Left ventricle myocardium superior (tissue), 1 donor: Measurements from ENCODE around the gene CACNA2D1. TPM values are rescaled to one million over a fixed set of nuclear protein-coding genes. Genes with fewer than 3 reads are reported as not detected.
"Not testable (repeated sequence)": the region's sequence is repeated elsewhere in the genome, so short reads cannot be mapped to it uniquely, and the experiment has no call there.

ENCODE experiments used
- ATAC-seq: fragments of 200-7000 bp; cut with Tn5 transposase; one replicate; pipeline ENCODE4 v1.9.1; 2020; ENCODE audit warnings: mild to moderate bottlenecking, moderate library complexity
- DNase-seq: peaks from one replicate; pipeline ENCODE4 v3.0.0-alpha.2; 2020
- intact Hi-C: fragments of 100-400 bp; cut with micrococcal nuclease; formaldehyde crosslinking; loops from one replicate; pipeline ENCODE4 v1.11.0; 2022
- total RNA-seq: library from RNA; stranded (reverse); fragmentation: NEBNext Ultra II Directional; extraction: Animal tissue kit (Norgen Biotek cat#: 25700); gene quantifications from one replicate; pipeline ENCODE4 v1.2.1, GENCODE V29; 2021
- donor health status: DM: no; HTN: yes; CAD: no; lungs with severe emphysema.

The CACNA2D1 gene
- total RNA-seq, 1 donor from 2014 or later: 48.1 TPM

- no peak for ATAC-seq
- no peak for DNase-seq
- intact Hi-C loops: no loop called here
Measured at GRCh38 chr7:82163586-82163985, 280.0 kb downstream of the CACNA2D1 start.

DNA sequence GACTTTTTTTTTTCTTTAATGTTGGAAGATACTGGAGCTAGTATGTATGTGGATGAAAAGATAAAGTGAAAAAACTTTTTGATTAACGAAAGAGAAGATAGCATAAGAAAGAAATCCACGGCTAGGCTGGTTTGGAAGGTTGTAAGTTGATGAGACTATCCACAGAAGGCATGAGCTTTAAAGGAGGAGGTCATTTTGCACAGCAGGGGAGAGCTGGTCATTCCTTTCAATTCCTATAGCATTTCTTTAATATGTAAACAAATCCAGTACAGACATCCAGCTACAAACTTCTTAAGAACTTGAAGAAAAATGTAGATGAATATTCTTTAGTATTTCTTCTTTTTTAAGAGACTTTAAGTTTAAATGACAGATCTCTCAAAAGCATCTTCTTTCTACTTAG is 281.3 kb downstream of the CACNA2D1 start:
- DNase-seq (no peak), ATAC-seq (no peak)
- intact Hi-C loops: no loop called here

GRCh38 chr7:82158327-82158726 is 285.2 kb downstream of the CACNA2D1 start:
- DNase-seq (no peak), ATAC-seq (no peak)
- intact Hi-C loops: no loop called here

GRCh38 chr7:82156893-82157292 is 286.7 kb downstream of the CACNA2D1 start:
- no peak for DNase-seq
- ATAC-seq: no peak
- intact Hi-C loops: no loop called here

DNA sequence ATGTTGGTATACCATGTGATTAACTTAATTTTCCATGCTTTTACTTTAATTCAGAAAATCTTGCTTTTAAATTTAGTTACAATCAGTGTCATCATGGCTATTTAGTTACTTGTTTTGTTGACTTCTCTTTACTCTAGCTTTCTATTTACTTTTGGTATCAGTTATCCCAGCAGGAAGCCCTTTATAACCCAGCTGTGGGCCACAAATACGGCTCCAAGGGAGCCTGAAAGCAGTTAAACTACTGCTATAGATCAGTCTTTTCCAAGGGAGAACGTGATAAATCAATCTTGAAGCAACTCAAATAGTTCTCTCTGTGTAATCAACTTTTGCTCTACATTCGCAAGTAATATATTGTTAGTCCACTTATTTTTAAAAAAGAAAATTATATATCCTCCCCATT is 287.4 kb downstream of the CACNA2D1 start:
- no peak for ATAC-seq
- intact Hi-C loops: no loop called here
- no peak for DNase-seq

DNA sequence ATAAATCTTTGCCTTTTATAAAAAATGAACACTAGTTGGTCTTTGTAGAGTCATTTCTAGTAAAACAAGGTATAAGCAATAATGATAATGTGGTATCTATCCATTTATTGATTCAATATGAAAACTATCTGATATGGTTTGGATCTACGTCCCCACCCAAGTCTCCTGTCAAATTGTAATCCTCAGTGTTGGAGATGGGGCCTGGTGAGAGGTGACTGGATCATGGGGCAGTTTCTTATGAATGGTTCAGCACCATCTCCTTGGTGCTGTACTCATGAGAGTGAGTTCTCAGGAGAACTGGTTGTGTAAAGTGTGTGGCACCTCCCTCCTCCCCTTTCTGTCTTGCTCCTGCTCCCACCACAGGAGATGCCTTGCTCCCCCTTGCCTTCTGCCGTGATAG is 288.8 kb downstream of the CACNA2D1 start:
- intact Hi-C loops: no loop called here
- ATAC-seq (no peak), DNase-seq (no peak)

- DNase-seq (no peak), ATAC-seq (no peak)
- intact Hi-C loops: no loop called here
Measured at GRCh38 chr7:82153776-82154175, 289.8 kb downstream of the CACNA2D1 start.

- ATAC-seq (no peak), DNase-seq (no peak)
- intact Hi-C loops: no loop called here
Measured at GRCh38 chr7:82152858-82153257, 290.7 kb downstream of the CACNA2D1 start.

- DNase-seq (no peak), ATAC-seq (no peak)
- intact Hi-C loops: no loop called here
Measured at GRCh38 chr7:82146491-82146890, 297.1 kb downstream of the CACNA2D1 start.

DNA sequence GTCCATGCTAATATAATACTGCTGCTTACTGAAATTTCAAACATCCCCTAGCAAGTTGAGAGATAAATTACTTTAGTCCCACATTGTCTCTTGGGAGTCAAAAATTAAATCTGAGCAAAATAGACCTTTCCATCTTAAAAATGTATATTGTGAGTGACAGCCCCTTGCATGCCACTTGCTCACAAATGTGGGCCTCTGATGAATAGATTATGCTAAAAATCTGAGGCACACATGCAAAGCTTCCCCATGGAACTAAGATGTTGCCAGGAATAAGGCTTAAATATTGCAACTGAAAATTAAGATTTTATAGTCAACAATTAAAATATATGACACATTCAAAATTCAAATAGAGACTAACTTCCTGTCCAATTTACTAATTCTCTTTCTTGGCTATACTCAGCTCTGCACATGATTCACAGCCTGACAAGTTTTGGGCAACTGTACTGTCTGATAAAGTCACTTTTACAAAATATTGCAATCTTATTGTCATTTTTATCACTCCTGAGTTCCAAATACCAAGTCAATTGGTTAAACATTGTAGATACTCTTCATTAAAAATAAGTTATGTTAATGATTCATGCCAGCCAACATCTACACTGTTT is 301.2 kb downstream of the CACNA2D1 start:
- ATAC-seq (no peak), DNase-seq (no peak)
- intact Hi-C loops: no loop called here

DNA sequence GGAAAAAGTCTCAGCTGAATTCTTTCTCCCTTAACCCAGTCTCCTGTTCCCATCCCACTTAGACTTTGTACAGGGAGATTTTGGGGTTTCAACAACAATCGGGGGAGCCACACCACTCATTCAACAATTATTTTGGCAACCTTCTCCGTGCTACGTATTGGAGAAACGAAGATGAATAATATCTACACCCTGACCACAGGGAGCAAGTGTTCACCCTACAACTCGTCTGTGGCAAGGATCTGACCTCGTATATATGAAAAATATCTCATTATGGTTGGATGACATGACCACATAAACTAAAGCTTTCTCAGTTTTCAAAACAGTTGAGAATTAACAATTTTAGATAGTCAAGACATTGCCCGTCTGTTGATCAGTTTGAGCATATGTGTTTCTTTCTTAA is 302.1 kb downstream of the CACNA2D1 start:
- no peak for DNase-seq
- ATAC-seq: no peak
- intact Hi-C loops: no loop called here

DNA sequence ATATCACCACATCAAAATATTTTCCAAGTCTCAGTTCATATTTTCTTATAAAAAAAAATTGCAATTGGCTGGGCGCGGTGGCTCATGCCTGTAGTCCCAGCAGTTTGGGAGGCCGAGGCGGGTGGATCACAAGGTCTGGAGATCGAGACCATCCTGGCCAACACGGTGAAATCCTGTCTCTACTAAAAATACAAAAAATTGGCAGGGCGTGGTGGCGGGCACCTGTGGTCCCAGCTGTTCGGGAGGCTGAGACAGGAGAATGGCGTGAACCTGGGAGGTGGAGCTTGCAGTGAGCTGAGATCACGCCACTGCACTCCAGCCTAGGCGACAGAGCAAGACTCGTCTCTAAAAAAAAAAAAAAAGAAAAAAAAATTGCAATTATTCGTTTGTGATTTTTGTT is 303.0 kb downstream of the CACNA2D1 start:
- intact Hi-C loops, ATAC-seq, DNase-seq: not testable (repeated sequence)

DNA sequence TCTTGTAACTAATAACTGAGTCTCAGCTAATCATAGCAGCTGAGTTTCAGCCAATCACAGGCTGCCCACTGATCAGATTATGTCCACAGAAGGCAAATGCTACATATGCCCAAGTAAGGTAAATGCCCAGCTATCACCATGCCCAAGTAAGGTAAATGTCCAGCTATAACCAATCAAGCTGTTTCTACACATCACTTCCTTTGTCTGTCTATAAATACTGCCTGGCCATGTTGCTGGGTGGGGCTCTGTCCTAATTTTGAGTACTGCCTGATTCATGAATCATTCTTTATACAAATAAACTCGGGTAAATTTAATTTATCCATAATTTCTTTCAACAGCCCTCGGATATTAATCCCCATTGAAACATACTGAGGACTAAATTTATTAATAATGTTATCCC is 312.4 kb downstream of the CACNA2D1 start:
- intact Hi-C loops: no loop called here
- ATAC-seq: no peak
- no peak for DNase-seq

- ATAC-seq: no peak
- no peak for DNase-seq
- intact Hi-C loops: no loop called here
Measured at GRCh38 chr7:82129091-82129490, 314.5 kb downstream of the CACNA2D1 start.

- intact Hi-C loops: no loop called here
- DNase-seq (no peak), ATAC-seq (no peak)
Measured at GRCh38 chr7:82128546-82128945, 315.0 kb downstream of the CACNA2D1 start.

- ATAC-seq: no peak
- intact Hi-C loops: no loop called here
- no peak for DNase-seq
Measured at GRCh38 chr7:82126576-82126975, 317.0 kb downstream of the CACNA2D1 start.

GRCh38 chr7:82124445-82124844 is 319.1 kb downstream of the CACNA2D1 start:
- ATAC-seq (no peak), DNase-seq (no peak)
- intact Hi-C loops: no loop called here

DNA sequence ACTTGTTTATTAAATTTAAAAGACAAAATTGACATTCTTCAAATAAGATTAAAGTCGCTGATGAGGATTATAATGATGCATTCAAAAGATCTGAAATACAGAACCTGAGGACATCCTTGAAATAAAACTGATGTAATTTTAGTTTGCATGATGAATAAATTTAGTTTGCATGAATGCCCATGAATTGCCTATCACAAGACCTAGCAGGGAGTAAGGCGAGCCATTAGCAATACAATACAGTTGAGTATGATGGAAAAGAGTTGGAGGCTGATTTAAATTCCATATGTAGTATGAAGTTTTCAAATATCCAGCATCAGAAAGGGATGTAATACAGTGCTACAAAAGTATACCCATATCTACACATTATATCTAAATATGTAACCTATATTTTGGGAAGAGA is 321.3 kb downstream of the CACNA2D1 start:
- DNase-seq: no peak
- no peak for ATAC-seq
- intact Hi-C loops: no loop called here

GRCh38 chr7:82114237-82114636 is 329.3 kb downstream of the CACNA2D1 start:
- ATAC-seq (no peak), DNase-seq (no peak)
- intact Hi-C loops: no loop called here

- ATAC-seq: no peak
- intact Hi-C loops: no loop called here
- no peak for DNase-seq
Measured at GRCh38 chr7:82110146-82110840, 333.3 kb downstream of the CACNA2D1 start.

- intact Hi-C loops: no loop called here
- DNase-seq (no peak), ATAC-seq (no peak)
Measured at GRCh38 chr7:82109288-82109687, 334.3 kb downstream of the CACNA2D1 start.
